PC-3 (cell line): Measurements from ENCODE around the gene CDH22.

ENCODE experiments used
- CTCF ChIP-seq: fragments of 300-600 bp; sonication (generic); conservative IDR thresholded peaks from 2 replicates; pipeline ENCODE4 v1.5.1; 2017; ENCODE audit warnings: antibody characterized with exemption, low read depth, mild to moderate bottlenecking, low read length
- EZH2 ChIP-seq: fragments of 300-600 bp; sonication (generic); IDR thresholded peaks from one replicate; pipeline ENCODE4 v1.6.1; 2017; ENCODE audit warnings: antibody characterized with exemption, mild to moderate bottlenecking, low read length; ENCODE audit not compliant: unreplicated experiment
- EZH2phosphoT487 ChIP-seq: fragments of 300-600 bp; sonication (generic); IDR thresholded peaks from 2 replicates; pipeline ENCODE4 v1.6.1; 2018; ENCODE audit warnings: mild to moderate bottlenecking, antibody characterized with exemption, low read length, borderline replicate concordance

- TF ChIP-seq EZH2 (no peak), CTCF (no peak), EZH2phosphoT487 (no peak)
These were observed 36.3 kb upstream of the CDH22 start for GRCh38 chr20:46344488-46345162.
